T-helper 1 cell treated with Interleukin-12 subunit alpha and Interleukin-12 subunit beta and Interleukin-4 antibody, amounts not matched to agents 30 ng/mL and 1 ng/mL, for 36 hours (primary cell): ENCODE data around the gene FAM13A. TPM values are rescaled to one million over a fixed set of nuclear protein-coding genes. Genes with fewer than 3 reads are reported as not detected.
"Not testable (repeated sequence)": the region's sequence is repeated elsewhere in the genome, so short reads cannot be mapped to it uniquely, and the experiment has no call there.

Experiments
- intact Hi-C: fragments of 100-400 bp; cut with micrococcal nuclease; formaldehyde crosslinking; loops from one replicate; pipeline ENCODE4 v1.15.1; 2024
- total RNA-seq: library from RNA; stranded (reverse); gene quantifications from 2 replicates; pipeline ENCODE4 v1.2.3, GENCODE V29; 2022

The FAM13A gene
- 14.6 and 16.6 TPM in 2 replicates for total RNA-seq

DNA sequence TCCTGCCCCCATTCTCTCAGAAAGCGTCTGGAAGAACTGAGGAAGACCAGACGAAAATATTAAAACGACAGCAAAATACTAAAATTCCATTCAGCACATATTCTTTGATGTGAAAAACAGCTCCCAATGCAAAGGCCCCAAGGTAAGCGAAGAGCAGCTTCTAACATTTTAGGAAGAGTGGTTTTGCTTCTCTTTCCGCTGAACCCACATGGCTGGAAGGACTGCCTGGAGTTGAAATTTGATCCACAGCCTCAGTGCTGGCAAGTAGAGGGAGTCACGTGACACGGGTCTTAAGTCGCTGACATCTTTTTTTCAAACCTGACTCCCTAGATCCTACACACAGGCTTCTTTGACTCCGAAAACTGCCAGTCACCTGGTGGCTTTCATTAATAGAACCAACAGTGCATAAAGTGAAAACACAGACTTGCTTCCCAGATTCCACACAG, at the start of gene FAM13A:
TSS of gene FAM13A (minus strand) at position 233 of the 446 bp plus-strand sequence. CDS start at position 12, 221 bp downstream.
- intact Hi-C loops = no loop called here

DNA sequence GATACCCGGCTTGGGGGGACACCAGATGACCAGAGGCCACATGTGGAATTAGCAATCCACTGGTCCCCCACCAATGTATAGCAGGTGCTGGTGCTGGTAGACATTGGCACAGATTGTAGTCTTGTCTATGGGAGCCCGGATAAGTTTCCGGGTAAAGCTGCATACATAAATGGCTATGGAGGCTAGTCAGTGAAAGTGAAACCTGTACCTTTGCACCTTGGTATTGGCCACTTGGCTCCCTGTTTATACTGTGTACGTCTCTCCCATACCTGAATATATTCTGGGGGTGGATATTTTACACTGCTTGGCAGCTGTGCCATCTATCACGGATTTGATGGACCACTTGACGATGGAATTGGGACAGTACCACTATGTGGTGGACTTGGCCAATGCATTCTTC, 48.7 kb upstream of the FAM13A start:
- intact Hi-C loops = no loop called here

DNA sequence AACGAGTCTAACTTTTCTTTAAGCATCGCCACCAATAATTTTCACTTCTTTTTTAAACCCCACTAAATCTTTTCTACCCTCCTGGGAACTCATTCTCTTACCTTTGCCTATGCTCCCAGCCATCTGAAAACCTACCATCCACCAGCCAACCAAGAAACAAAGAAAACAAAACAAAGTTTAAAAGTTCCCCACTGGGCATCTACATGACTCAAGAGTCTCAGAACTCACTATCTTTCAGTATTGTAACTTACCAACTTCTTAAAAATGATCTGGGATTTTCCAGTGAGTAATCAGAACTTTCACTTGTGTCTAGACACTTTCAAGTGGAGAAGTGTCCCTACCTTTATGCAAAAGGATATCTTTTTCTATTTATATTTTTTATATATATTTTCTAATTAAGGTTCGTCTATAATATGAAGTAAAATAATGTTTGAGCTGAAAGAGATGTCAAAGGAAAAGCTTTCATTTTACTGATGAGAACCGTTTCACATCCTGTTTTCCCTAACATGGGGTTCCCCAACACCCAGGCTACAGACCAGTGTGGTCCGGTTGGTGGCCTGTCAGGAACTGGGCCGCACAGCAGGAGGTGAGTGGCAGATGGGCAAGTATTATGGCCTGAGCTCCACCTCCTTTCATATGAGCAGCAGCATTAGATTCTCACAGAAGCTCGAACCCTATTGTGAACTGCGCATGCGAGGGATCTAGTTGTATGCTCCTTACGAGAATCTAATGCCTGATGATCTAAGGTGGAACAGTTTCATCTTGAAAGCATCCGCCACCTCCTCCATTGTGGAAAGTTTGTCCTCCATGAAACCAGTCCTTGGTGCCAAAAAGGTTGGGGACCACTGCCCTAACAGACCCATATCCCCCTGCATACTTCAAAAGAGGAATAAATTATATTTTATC, 44.5 kb upstream of the FAM13A start:
- intact Hi-C loops = no loop called here

DNA sequence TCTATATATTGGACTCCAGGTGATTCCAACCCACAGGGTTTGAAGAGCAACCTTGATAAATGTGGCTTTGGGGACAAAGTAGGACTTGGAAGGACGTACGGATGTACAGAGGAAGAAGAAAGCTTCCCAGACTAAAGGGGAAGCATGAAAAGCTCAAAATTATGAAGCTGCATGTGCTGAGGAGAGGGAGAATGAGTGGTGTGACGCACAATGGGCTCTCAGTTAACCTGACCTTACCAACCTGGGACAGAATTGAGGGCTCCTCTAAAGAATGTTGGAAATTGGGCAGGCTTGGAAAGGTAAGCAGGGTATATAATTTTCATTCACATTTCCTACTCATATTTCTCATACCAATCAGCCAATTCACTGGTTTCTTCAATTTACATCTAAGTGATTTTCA, 43.9 kb upstream of the FAM13A start:
- intact Hi-C loops = no loop called here

DNA sequence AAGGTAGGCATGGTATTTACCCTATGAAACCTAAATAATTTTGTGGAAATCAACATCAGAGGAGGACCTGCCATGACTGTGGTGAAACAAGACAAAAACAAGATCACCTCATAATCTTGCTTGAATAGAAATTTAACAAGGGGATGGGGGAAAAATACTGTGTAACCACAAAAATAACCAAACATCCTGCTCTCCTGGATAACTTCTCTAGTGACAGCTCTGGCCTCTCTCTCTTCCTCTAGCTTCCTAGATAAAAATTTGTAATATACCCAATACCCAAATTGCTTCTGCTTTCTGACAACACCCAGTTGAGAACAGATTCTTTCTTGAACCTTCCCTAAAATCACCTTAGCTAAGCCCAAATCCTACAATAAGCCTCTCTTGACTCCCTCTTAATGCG, 42.5 kb upstream of the FAM13A start:
- intact Hi-C loops = no loop called here

DNA sequence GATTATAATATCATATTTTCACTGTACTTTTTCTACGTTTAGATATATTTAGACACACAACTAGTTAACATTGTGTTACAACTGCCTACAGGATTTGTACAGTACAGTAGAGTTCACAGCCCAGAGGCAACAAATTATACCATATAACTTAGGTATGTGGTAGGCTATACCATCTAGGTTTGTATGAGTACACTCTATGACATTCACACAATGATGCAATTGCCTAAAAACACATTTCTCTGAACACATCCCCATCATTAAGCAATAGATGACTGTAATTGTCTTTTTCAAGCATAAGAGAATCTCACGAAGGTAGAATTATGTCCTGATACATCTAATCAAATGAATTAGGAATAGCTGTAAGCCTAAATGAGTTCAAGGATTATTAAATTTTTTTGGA, 42.0 kb upstream of the FAM13A start:
- intact Hi-C loops = no loop called here

DNA sequence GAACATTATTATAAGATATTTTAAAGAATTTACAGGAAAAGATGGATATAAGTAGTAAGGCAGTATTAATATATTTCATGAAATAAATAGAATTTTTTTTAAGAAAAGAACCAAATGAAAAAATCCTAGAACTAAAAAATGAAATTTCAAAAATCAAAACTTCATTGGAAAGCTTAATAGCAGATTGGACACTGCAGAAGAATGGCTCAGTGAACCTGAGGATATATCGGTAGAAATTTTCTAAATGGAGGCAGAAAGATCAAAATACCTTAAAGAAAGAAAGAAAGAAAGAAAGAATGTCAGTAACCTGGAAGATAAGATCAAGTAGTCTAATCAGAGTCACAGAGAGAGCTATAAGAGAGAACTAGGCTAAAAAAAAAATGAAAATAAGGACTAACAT, 21.3 kb upstream of the FAM13A start:
- intact Hi-C loops = no loop called here

DNA sequence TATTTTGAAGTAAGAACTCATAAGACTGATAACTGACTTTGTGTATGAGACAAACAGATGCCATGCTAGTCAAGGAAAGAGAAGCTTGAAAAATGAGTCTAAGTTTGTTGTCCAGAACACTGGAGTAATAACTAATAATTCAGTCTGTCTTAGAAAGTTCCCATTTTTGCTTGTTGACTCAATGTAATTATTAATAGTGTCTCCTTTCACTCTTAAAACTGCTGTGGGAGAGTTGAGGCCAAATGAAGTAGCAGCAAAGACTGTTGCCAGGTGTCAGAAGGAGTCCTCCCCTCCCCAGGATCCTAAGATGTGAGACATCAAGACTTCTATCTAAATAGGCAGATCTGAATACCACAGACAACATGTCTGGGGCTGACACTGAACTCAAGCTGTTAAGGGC, 20.8 kb upstream of the FAM13A start:
- intact Hi-C loops = no loop called here

DNA sequence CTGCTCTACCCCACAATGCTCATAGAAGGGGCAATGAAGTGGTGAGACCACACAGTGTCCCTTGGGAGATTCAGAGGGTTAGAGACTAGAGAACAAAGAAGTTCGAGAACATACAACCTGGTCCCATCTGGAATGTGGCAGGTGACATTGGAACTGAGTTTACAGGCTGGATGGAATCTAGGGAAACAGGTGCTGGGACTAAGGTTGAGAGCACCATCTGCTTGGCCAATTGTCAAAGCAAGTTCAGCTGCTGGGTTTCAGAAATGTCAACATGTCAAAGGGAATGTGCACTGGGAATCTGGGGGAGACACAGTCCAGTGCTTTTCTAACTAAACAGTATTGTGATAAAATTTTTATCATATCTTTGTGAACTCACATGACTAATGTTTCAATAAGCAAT, 15.9 kb upstream of the FAM13A start:
- intact Hi-C loops = no loop called here

DNA sequence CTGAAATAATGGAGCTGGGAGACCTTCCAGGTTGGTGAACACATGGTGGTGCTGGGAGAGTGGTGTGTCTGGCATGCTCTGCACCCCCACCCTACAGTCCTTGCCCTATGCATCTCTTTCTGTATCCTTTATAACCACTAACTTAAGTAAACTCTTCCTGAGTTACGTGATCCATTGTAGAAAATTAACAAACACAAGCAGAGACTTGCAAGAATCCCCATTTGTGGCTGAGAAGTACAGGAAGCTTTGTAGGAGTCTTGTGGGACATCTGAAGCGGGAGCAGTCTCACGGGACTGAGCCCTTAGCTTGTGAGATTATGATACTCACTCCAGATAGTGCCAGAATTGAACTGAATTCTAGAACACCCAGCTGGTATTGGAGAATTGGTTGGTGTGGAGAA, 14.3 kb upstream of the FAM13A start:
- intact Hi-C loops = no loop called here

DNA sequence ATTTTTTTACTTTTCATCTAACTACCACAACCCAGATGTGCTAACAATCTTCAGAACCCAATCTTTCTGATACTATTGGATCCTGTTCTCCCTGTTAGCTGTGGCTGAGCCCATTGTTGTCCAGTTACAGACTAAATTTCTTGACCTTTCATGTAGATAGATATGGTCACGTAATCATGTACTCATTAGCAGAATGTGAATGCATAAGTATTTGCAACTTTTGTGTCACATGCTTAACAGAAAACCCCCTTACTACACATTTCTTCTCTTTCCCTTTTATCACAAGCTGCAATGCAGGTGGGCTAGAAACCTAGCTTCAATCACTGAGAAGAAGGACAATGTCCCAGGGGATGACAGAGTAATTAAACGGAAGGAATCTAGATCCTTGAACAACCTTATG, 13.1 kb upstream of the FAM13A start:
- intact Hi-C loops = no loop called here

DNA sequence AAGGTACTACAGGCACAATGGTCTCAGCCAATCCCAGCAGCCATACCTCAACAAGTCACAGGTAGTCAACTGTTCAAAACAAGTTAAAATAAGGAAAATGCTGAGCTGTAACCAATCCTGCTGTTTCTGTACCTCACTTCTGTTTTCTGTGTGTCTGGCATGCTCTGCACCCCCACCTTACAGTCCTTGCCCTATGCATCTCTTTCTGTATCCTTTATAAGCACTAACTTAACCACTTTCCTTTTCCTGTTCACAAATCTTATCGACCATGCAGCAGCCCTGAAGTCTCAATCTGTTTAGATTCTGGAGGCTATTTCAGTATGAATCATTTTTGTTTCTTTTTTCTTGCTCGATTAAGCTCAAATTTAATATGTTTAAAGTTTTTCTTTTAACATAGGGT, 12.5 kb upstream of the FAM13A start:
- intact Hi-C loops = no loop called here

DNA sequence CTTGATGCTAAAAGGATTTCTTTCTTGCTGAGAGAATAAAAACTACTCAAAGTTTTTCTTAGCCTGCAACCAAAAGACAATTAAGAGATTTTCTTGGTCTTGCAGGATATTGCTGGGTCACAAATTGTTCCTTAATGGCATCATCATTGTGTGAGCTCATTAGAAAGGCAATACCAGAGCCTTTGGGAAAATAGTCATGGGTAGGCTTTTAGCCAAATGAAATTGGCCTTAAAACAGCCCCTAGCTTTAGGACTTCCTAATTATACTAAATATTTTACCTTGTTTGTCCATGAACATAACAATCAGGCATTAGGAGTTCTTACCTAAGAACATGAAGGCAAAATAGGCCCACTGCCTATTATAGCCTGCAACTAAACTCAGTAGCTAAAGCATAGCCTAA, 10.4 kb upstream of the FAM13A start:
- intact Hi-C loops = no loop called here

DNA sequence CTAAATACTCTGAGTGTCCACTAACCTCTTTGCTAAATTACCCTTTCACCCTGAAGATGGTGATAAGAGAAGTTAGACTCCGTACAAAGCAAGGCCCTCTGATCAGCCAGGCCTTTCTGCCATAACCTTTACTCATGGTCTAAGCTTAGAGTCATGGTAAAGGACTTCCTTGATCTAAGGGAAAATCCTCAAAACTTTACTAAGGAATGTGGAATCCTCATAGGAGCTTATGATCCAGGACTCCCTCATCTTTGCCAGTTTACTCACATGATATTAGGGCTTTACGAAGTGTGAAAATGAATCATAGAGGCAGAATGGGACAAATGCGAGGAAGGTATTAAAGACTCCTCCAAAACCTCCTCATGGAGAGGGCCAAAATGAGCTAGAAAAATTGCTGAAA, 7.9 kb upstream of the FAM13A start:
- intact Hi-C loops = no loop called here

DNA sequence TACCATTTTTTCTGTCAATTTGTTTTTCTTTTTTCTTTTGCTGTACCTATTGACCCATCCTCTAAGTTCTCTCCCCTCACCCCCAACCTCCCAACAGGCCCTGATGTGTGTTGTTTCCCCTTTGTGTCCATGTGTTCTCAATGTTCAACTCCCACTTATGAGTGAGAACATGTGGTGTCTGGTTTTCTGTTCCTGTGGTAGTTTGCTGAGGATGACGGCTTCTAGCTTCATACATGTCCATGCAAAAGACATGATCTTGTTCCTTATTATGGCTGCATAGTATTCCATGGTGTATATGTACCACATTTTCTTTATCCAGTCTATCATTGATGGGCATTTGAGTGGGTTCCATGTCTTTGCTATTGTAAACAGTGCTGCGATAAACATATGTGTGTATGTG, 859 bp upstream of the FAM13A start:
- intact Hi-C loops = not testable (repeated sequence)

DNA sequence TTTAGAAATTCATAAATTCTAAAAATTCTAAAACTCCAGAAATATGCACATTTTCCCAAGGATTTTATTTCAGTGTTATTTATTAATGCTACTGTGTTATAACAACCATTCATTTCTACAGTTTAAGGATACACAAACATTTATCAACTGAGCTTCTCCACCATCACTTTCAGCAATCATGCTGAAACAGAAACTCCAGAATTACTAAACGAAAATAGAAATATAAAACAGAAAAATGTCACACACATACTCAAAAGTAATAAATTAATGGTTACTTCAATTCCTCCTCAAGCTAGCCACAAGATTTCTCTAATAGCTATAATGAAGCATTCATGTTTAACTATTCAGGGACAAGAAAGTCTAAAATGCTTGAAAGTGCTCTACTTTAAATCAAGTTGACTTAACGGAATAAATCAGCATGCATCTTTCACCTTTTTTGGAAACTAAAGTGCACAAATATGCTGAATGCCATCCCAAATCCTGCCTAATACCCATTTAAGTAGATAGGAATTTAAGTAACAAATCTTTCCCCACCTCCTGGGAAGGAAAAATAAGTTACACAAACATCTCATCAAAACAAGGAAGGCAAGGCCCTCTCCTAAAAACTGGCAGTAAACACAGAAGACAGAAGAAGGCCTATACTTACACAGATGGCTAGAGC, 563 bp downstream of the FAM13A start:
- intact Hi-C loops = no loop called here

DNA sequence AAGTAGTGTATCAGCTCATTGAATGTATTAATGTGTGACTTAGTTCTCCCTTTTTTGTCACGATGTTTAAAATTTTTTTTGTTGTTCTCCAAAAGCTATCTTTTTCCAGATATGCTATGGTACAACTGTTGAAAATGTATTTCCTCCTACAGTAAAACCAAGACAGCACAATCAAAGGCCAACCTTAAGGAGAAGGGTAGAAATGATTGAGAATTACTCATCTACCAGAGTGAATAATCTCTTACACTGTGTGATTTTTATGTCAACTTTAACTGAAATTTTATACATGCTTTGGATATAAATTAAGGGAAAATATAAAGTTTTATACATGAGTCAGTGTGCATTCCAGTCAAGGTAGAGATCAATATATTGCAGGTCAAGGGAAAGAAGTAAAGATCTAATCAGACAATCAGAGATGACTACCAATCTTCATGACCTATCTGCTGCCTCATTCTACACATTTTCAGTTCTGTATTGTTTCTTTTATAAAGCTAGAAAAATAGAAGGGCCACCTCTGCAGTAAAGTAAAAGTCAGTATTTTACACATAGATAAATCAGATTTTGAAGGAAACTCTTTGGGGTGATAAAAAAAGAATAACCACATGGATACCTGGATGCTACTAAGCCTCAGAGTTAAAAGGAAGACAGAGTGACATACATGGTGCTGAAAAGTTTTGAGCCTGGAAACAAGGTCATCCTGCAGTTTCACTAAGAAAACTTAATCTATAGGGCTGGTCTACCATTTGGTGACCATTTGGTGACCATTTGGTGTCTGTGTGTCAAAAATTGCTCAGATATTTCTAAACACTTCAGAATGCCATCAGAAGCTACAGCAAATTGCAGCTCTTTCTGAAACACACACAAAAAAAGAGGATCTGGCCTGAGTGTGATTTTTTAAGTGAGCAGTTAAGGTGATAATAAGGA, 1.6 kb downstream of the FAM13A start:
- intact Hi-C loops = no loop called here

DNA sequence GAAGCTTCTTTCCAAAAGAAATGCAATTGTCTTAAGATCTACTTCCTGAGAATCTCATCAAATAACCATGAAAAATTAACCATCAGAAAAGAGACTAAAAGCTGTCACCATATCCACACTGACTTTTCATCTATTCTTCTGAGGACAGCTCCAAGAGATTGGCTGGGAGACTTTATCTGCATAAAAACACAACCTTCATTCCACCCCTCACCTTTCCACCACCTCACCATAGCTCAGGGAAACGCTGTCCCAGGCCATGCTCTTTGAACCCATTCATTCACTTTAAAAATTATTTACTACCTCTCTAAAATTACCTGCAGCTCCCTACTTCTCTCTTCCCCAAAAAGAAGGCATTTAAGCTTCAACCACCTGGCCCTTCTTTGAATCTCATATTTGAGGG, 2.4 kb downstream of the FAM13A start:
- intact Hi-C loops = no loop called here

DNA sequence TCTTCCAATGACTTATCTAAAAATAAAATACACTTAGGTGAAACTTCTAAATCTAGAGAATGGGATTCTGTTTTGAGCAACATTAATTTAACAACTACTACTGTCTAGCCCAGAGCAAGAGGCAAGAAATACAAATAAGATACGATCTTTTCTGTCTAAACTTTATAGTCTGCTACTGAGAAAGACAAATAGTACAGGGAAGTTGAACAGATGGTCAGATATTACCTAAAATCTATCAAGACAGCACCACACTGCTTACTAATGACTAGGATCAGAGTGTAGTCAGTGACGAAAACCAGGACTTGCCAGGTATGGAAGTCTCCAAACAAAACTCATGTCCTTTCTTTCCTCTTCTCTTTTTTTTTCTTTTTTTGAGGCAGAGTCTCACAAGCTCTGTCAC, 7.1 kb downstream of the FAM13A start:
- intact Hi-C loops = no loop called here

DNA sequence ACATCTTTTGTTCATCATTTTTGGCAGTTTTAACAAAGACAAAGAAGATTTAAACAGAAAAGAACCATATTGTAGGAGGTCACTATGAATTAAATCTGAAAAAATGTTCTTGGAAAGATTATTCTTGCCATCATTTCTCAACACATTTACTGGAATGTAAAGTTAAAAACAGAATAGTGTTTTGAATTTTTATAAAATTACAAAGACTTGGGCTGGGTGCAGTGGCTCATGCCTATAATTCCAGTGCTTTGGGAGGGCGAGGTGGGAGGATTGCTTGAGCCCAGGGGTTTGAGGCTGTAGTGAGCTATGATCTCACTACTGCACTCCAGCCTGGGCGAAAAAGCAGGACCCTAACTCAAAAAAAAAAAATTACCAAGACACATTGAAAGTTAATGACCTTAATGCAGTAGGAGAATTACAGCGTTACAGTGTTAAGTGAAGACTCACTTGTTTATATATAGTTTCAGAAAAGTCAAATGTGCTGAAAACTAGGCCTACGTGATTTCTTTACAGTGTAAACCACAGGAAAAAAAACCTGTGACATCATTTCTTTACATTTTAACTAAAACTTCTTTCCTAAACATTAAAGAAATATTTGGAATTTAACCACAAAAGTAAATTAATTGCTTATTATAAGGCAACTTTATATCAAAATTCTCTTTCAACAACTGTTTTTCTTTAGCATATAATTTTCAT, 7.9 kb downstream of the FAM13A start:
- intact Hi-C loops = no loop called here
